Measurements from ENCODE around the gene RGS13. TPM values are rescaled to one million over a fixed set of nuclear protein-coding genes. Genes with fewer than 3 reads are reported as not detected.

Gene RGS13
- total RNA-seq, 2 experiments from 2014 or later, result 0.17 to 0.30 TPM

- Histone ChIP-seq H3K4me1 (ENCODE audit: insufficient read depth, low read length) (no peaks in the 10 kb centered on the region), H3K36me3 (ENCODE audit: insufficient read depth, low read length) (no peaks in the 10 kb centered on the region), H3K27me3 (ENCODE audit: control insufficient read depth in 1 of 2, insufficient read depth in 2 of 2, low read length in 2 of 2) (no peaks in the 10 kb centered on the region), H3K4me3 (ENCODE audit: low read length) (no peak overlapping the region), H3K27ac (ENCODE audit: low read depth in 1 of 2, low read length in 2 of 2) (no peak overlapping the region), H3K9me3 (ENCODE audit: control insufficient read depth in 1 of 2, insufficient read depth in 1 of 2, low read length in 2 of 2) (no peaks in the 10 kb centered on the region)
- Mint-ChIP-seq H3K9me3 (no peaks in the 10 kb centered on the region), H3K4me1 (ENCODE audit: low read depth) (no peaks in the 10 kb centered on the region), H3K4me3 (no peak overlapping the region), H3K27ac (no peak overlapping the region), H3K27me3 (peaks cover 11% of the 10 kb centered on the region), H3K36me3 (ENCODE audit: low read depth) (no peaks in the 10 kb centered on the region)
- no peak for DNase-seq
- TF ChIP-seq CTCF (IDR thresholded peaks at IDR 0.05), result no peak
- POLR2A ChIA-PET, result no interaction called here
- CTCF ChIA-PET, result no interaction called here
- intact Hi-C loops (cut with DNase I, micrococcal nuclease), result no loop called here
- no peak for ATAC-seq (ENCODE audit: poor library complexity)
These were observed 72.1 kb downstream of the RGS13 start for GRCh38 chr1:192707978-192708547.

GRCh38 chr1:192709544-192709943, 73.6 kb downstream of the RGS13 start:
- intact Hi-C loops (cut with DNase I, micrococcal nuclease), result no loop called here
- Mint-ChIP-seq H3K36me3 (ENCODE audit: low read depth) (no peaks in the 10 kb centered on the region), H3K27ac (no peak overlapping the region), H3K9me3 (no peaks in the 10 kb centered on the region), H3K27me3 (peaks cover 12% of the 10 kb centered on the region), H3K4me3 (no peak overlapping the region), H3K4me1 (ENCODE audit: low read depth) (no peaks in the 10 kb centered on the region)
- Histone ChIP-seq H3K27me3 (ENCODE audit: control insufficient read depth in 1 of 2, insufficient read depth in 2 of 2, low read length in 2 of 2) (no peaks in the 10 kb centered on the region), H3K4me3 (ENCODE audit: low read length) (no peak overlapping the region), H3K9me3 (ENCODE audit: control insufficient read depth in 1 of 2, insufficient read depth in 1 of 2, low read length in 2 of 2) (peaks cover 0 to under 1% of the 10 kb centered on the region in 2 experiments), H3K36me3 (ENCODE audit: insufficient read depth, low read length) (no peaks in the 10 kb centered on the region), H3K4me1 (ENCODE audit: insufficient read depth, low read length) (no peaks in the 10 kb centered on the region), H3K27ac (ENCODE audit: low read depth in 1 of 2, low read length in 2 of 2) (no peak overlapping the region)
- TF ChIP-seq CTCF (IDR thresholded peaks at IDR 0.05), result no peak
- ChIA-PET POLR2A (no interaction called here), CTCF (no interaction called here)
- ATAC-seq (ENCODE audit: poor library complexity) (no peak), DNase-seq (no peak)

Other genes starting within 250 kb of the RGS13 start
- gene RGS1, start 60.4 kb upstream of the RGS13 start, total RNA-seq, result 100 to 1,000 TPM; 428 to 429 TPM
- gene RGS2, start 172.9 kb downstream of the RGS13 start, total RNA-seq, result 100 to 1,000 TPM; 142 to 155 TPM

Data from CD4-positive, alpha-beta T cell (primary cell).